GM21526 (cell line): ENCODE data around the gene LAMP5.

Experiments
- ATAC-seq: cut with Tn5 transposase; IDR thresholded peaks from one replicate; pipeline ENCODE4 v1.9.1; 2021; ENCODE audit warnings: moderate library complexity; ENCODE audit not compliant: unreplicated experiment, low FRiP score

Gene LAMP5

DNA sequence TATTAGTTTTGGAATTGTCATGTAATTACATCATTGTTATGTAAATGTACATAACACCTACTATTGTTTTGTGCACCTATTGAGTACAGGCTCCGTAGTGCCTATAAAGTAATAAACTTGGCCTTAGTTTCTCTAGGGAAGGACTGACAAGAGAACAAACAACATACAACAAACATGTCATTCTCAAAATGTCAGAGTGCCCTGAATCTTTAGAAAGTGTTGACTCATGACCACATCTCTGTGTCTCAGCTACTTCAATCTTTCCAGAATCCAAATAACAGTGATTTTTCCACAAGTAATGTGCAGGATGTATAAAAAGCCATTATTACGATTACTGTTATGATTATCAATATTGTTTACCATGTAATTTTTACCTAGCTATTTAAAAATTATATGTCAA, 17.2 kb downstream of the LAMP5 start:
- ATAC-seq, result no peak

DNA sequence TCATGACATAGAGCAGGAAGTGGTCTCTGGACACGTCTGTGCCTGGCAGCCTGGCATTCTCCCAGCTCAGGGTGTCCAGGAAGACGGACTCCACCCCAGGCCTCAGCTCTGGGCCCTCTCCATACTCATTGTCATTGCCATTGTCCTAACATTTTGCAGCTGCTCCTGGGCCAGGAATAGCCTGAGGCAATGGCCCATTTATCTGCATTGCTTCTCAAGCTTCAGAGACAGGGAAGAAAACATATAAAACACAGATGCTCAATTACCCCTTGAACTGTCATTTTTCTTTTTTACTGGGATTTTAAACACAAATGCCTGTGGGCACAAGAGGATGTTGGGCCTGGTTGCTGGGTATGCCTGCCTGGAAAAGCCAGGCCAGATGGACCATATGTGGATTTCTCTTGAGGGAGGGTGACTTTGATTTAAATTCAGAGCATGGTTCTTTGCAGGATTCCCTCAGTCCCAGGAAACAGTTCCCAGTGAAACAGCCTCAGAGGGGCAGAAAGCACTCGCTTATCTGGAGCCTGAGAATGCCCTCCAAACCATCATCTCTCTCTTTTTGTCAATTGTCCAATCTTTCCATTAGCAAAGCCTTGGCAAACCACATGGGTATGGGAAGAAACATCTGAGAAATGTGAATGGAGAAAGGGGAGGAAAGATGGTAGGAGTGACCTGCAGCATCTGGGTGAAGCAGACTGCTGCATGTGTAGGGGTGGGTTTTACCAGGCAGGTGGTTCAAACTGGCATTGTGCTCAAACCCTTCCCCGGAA, 17.9 kb downstream of the LAMP5 start:
- ATAC-seq, result no peak

DNA sequence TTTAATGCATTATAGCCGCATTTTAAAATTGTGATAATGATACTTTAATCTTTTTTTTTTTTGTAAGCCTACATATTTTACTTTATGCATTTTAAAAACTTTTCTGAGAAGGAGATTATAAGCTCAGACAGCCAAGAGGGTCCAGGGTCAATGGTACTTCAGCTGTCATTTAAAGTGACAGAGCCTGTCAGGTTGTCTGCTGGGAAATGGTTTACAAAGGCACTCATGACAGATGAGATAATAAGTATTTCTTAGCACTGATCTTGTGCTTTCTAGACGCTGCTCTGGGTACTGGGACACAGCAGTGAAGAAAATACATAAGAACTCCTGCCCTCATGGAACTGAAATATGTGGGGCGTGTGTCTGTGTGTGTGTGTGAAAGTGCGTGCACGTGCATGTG, 19.6 kb downstream of the LAMP5 start:
- no peak for ATAC-seq

GRCh38 chr20:9535449-9535848, 21.1 kb downstream of the LAMP5 start:
- ATAC-seq, result no peak

DNA sequence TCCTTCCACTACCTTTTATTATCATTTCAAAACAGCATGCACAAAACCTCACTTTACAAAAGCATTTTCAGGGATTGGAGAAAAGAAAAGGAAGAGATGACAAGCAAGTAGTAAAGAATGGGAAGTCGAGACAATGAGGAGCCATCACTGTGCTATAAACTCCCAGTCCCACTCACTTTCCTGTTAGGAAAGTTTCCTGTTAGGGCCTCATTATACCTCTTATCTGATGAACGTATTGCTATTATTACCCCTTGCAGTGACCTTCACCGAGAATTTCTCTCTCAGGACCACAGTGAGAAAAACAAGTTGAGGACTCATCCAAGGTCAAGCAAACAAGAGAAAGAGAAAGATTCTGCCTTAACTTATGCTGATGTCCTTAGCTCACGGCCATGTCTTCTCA, 28.8 kb downstream of the LAMP5 start:
- ATAC-seq, result no peak

DNA sequence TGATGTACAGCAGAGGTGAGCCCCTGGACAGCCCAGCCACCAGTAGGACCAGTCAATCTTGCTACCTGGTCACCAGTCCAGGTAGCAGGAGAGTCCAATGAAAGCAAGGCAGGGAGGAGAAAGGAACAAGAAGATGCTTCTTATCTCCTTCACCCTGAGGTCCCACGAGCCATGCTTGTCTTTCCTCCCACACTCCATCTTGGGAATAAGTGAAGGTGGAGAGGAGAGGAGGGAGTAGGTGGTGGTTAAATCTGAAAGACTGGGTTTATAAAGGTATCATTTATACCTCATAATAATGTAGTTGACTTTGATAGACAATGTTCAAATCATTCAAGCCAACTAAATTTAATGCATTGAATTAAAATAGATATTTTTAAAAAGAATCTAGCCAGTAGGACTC, 35.9 kb downstream of the LAMP5 start:
- no peak for ATAC-seq

- no peak for ATAC-seq
These were observed 36.5 kb downstream of the LAMP5 start for GRCh38 chr20:9550871-9551270.

DNA sequence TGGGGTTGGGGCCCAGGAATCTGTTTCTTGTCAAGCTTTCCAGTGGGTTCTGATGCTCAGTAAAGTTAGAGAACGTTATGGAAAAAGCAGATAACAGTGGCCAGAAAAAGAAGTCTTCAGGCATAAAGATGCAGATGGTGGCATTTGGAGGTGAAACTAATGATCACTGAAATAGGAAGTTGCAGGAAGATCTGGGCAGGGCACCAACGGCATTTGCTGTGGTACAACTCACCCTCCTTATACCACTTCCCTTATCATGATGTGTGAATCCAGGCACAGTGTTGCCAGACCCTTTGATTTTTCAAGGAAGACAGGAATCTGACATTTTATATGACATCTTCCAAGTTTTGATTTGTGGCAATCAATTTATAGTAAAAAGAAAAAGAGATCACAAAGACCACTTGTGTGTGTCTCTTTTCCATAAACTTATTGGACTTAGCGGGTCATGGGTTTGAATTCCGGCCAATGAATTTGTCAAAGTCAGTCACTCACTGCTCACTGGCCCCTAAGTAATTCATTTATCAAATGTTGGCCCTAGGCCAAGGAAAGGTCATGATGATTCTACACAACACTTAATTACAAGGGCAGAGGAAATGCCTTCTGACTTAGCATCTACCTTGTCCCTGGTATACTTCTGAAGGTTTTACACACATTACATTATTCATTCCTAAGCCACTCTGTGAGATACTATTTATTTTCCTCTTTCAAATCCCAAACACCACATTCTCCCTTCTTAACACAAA, 37.6 kb downstream of the LAMP5 start:
- no peak for ATAC-seq

DNA sequence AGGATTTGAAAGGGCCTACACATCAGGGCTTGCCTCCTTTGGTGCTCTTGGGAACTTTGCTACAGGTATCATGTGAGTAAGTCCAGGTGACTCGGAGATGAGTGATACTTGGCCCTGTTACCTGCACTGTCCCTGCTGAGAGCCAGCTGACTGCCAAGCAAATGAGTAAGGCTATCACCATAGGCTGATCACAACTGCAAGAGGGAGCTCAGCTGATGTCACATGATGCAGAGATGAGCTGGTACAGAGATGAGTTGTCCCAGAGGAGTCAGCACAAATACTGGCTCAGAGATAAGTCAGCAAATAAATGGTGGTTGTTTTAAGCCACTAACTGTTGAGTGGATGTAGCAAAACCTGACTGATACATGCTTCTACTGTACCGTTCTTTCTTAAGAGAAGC, 41.4 kb downstream of the LAMP5 start:
- no peak for ATAC-seq

DNA sequence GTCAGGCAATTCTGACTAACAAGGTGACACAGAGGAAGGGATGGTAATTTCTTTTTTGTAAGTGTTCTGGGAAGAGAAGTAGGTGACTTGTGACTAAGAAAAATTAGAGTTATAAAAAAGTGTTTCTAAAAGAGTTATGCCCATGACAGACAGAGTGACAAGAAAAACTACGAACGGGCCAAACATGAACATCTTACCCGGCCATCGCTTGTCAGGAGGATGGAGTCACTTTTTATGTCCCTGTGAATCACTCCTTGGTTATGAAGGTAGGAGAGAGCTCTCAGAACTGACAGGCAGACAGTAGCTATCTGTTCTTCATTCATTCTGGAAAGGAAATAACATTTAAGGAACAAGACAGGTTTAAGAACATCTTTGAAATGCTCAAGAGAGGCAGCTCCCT, 43.0 kb downstream of the LAMP5 start:
- ATAC-seq, result no peak

GRCh38 chr20:9565910-9566550, 51.6 kb downstream of the LAMP5 start:
- no peak for ATAC-seq

DNA sequence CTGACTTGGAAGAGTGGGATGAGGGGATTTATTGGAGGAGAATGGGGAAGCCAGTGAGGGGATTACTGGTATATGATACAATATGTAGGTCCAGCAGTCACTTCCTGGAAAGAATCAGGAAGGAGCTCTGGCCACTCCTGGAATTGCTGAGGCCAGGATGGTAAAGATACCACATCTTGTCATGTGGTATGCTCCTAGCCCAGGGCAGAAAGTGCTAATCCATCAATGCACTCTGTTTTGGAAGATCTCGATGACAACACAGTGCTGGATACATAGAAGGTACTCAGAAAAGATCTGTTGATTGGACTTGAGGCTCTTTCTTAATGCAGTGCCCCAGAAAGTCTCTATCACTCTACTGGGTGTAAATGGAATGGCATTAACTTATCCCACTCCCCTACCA, 52.6 kb downstream of the LAMP5 start:
- no peak for ATAC-seq

GRCh38 chr20:9570612-9571011, 56.2 kb downstream of the LAMP5 start:
- ATAC-seq, result no peak

GRCh38 chr20:9571783-9572182, 57.4 kb downstream of the LAMP5 start:
- ATAC-seq, result no peak

- ATAC-seq, result no peak
These were observed 58.3 kb downstream of the LAMP5 start for GRCh38 chr20:9572670-9573069.

DNA sequence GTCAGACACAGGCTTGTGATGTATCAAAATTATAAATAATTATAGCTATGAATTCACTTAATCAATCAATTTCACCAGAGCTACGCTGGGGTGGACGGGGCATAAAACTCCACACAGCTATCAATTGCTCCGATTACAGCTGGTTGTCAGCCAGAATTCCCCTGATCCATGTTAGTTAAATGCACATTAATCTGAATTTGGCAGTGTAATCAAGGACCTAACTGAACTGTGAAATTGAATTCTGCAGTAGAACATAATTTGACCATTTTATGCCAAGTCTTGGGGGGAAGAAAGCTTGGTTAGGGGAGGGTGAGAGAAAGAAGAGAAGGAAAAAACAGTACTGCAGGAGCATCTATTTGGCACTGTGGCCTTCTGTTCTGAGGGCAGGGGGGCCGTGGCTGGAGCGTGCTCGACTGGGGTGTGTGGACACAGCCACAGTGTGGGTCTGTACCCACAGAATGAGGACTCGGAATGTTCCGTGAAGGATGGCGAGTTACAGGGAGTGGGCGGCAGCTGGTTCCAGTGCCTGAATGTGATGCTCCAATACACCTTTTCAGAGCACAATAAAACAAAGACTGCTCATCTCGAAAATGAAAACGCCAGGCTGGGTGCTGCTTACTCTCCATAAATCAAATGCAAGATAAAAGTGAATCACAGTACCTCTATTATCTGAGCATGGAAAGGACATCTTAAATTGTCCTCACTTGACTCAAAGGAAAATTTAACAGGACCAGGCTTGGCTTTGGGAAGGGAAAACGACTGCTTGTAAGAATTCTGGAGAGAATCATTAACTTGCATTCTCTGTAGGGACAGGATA, 59.2 kb downstream of the LAMP5 start:
- no peak for ATAC-seq

DNA sequence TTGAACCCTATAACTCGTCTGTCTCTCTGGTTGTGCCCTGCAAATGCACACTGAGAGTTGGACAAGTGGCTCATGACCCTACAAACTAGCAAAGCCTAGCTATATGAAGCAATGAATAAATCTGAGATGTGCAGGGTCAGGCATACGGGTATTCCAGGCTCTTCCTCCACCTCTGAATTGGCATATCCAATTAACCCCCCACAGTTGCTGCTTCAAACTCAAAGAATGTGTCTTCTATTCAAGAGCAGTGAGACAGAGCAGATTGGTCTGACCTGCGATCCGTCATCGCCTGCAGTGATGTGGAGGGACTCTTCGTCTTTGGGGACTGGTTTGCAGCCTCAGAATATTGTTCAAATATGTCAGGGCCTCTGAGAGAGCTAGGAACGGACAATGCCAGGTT, 59.8 kb downstream of the LAMP5 start:
- ATAC-seq, result no peak

DNA sequence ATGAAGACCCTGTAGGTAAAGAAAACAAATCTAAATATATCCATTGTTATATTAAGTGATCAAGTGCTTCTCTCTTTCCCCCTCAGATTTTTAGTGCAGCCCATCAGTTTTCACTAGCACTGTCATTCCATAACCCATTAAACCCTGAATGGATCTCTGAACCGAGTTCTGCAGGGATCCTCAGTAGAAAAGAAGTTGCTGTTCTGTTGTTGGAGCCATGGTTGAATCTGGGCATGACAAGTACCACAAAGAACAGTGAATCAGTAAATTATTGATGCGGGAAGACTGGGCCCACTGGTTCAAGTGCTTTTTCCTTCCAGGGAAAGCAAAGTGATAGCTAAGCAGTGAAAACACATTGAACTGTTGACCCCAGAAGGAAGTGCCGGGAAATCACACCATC, 60.4 kb downstream of the LAMP5 start:
- ATAC-seq, result no peak

DNA sequence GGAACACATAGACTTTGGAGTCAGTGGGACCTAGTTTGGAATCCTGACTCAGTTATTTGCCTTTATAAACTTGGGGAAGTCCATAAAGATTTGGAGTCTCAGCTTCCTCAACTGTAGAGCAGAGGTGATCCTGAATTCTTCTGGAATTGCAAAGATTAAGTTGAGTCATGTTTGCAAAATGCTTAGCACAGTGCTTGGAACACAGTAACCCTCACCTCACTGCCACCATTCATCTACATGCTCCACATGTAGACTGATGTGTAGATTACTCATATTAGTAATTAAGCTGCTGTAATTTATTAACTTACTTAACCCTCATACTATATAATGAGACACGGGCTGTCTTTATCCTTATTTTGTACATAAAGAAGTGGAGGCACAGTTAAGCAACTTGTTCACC, 61.4 kb downstream of the LAMP5 start:
- no peak for ATAC-seq

DNA sequence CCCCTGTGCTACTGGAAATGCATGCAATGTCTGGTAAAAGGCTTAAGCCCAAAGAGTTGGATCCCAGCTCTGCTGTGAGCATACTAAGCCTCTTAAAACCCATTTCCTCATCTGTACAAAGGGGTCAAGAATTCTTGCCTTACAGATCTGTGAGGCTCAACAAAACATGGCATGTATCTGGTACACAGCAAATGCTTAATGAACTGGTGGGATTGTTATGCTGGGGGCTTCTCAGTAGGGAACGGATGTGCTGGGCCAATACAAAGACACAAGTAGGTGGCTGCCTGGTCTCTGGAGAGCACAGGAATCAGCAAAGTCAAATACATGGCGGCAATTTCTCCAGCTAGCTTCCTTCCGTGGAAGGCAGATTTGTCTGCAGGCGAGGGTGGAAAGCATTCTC, 62.3 kb downstream of the LAMP5 start:
- ATAC-seq, result no peak

DNA sequence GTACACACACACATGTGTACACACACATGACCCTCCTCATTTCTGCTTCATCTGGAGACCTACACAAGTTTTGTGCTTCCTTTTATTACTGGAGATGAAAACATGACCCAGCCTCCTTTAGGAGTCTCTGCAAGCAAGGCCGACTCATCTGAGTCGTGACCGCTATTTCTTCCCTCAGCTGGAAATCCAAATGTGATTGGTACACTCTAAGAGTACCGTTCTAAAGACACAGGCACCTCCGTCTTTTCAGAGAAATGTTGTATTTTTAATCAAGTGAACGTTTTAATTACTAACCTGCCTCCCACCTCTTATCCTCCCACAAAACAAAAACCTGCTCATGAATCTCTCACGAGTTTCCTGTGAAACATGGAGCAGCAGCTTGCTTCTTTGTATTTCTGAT, 63.0 kb downstream of the LAMP5 start:
- ATAC-seq, result no peak
